ENCODE data around the gene WDR33. TPM values are rescaled to one million over a fixed set of nuclear protein-coding genes. Genes with fewer than 3 reads are reported as not detected.
A peak's percentile ranks its signal among the peaks of the same experiment; 100 is the strongest.

The WDR33 gene
- total and polyA plus RNA-seq, 4 donors = 8.2 to 37.5 (median 22.4) TPM

DNA sequence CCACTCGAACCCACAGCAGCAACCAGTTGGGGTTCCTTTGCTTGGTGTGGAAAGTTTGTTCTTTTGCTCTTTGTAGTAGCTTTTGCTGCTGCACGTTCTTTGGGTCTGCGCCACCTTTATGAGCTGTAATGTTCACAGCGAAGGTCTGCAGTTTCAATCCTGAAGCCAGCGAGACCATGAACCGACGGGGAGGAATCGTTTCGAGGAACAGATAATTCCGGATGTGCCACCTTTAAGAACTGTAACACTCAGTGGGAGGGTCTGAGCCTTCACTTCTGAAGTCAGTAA, 150.7 kb downstream of the WDR33 start (continued):
- TF ChIP-seq, protein P1, sequence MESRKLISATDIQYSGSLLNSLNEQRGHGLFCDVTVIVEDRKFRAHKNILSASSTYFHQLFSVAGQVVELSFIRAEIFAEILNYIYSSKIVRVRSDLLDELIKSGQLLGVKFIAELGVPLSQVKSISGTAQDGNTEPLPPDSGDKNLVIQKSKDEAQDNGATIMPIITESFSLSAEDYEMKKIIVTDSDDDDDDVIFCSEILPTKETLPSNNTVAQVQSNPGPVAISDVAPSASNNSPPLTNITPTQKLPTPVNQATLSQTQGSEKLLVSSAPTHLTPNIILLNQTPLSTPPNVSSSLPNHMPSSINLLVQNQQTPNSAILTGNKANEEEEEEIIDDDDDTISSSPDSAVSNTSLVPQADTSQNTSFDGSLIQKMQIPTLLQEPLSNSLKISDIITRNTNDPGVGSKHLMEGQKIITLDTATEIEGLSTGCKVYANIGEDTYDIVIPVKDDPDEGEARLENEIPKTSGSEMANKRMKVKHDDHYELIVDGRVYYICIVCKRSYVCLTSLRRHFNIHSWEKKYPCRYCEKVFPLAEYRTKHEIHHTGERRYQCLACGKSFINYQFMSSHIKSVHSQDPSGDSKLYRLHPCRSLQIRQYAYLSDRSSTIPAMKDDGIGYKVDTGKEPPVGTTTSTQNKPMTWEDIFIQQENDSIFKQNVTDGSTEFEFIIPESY (IDR thresholded peaks at IDR 0.05) = no peak
- TF ChIP-seq RAD21 (IDR thresholded peaks at IDR 0.05) (no peak), FOXA1 (IDR thresholded peaks at IDR 0.05) (no peak), YY1 (IDR thresholded peaks at IDR 0.05) (no peak)
- TF ChIP-seq, protein P2, sequence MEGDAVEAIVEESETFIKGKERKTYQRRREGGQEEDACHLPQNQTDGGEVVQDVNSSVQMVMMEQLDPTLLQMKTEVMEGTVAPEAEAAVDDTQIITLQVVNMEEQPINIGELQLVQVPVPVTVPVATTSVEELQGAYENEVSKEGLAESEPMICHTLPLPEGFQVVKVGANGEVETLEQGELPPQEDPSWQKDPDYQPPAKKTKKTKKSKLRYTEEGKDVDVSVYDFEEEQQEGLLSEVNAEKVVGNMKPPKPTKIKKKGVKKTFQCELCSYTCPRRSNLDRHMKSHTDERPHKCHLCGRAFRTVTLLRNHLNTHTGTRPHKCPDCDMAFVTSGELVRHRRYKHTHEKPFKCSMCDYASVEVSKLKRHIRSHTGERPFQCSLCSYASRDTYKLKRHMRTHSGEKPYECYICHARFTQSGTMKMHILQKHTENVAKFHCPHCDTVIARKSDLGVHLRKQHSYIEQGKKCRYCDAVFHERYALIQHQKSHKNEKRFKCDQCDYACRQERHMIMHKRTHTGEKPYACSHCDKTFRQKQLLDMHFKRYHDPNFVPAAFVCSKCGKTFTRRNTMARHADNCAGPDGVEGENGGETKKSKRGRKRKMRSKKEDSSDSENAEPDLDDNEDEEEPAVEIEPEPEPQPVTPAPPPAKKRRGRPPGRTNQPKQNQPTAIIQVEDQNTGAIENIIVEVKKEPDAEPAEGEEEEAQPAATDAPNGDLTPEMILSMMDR (IDR thresholded peaks at IDR 0.05; ENCODE audit: low read depth, low read length, missing input control) = no peak

DNA sequence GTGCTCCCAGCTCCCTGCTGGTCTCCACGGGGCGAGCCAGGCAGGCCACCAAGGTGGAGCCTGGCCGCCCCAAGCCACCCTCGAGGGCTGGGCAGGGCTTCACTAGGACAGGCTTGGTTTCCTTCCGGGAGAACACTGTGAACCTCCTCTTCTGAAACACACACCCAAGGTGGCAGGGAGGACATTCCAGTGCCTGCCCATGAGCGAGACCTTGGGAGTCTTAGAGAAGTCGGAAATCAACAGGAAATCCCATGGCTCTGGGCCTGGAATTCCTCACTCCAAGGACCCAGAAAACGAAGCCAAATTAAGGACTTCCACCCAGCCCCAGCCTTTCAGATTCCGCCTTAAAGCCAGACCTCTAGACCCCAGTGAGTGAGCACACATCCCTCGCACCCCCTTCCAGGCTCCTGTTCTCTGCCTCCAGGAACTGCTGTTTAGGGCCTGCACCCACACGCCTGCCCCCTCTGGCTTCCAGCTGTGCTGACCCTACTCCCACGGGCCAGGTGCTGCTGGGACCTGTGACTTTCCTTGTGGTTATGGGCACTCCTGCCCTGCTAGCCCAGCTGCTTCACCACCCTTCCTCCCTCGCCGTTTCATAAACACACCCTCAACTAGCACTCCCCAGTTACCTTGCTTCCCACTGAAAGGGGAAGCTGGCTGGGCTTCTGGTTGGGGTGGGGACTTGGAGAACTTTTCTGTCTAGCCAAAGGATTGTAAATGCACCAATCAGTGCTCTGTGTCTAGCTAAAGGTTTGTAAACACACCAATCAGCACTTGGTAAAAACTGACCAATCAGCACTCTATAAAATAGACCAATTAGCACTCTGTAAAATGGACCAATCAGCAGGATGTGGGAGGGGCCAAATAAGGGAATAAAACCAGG, 151.3 kb downstream of the WDR33 start:
- Histone ChIP-seq H3K9ac (ENCODE audit: low read depth in 1 of 2, low read length in 2 of 2) (no peak overlapping the region), H3K27me3 (ENCODE audit: control insufficient read depth in 4 of 4, insufficient read depth in 4 of 4, low read length in 3 of 4) (no peaks in the 10 kb centered on the region), H3K27ac (ENCODE audit: low read depth in 1 of 2, low read length in 2 of 2) (peak overlapping the region; percentile 21 to 61), H3K9me3 (ENCODE audit: control insufficient read depth in 4 of 4, low read length in 3 of 4) (no peaks in the 10 kb centered on the region), H3K36me3 (ENCODE audit: control insufficient read depth in 4 of 4, insufficient read depth in 3 of 4, low read depth in 1 of 4, low read length in 3 of 4) (peaks cover 0 to 7% (median 0%) of the 10 kb centered on the region in 4 donors), H3K4me3 (ENCODE audit: low read depth in 1 of 3, low read length in 3 of 3) (no peak overlapping the region), H3K4me1 (ENCODE audit: control insufficient read depth in 4 of 4, insufficient read depth in 4 of 4, low read length in 3 of 4) (peaks cover 18 to 32% (median 25%) of the 10 kb centered on the region in 4 donors)
- TF ChIP-seq FOXA1 (IDR thresholded peaks at IDR 0.05) (no peak), SP1 (IDR thresholded peaks at IDR 0.05) (peak; percentile 70), NR2F2 (IDR thresholded peaks at IDR 0.05) (peak; percentile 93), RXRA (IDR thresholded peaks at IDR 0.05) (peak; percentile 27 to 47)
- no peak for DNase-seq (ENCODE audit: low spot score)
- WGBS = 79% methylated on average over 14 of the region's 14 CpGs

DNA sequence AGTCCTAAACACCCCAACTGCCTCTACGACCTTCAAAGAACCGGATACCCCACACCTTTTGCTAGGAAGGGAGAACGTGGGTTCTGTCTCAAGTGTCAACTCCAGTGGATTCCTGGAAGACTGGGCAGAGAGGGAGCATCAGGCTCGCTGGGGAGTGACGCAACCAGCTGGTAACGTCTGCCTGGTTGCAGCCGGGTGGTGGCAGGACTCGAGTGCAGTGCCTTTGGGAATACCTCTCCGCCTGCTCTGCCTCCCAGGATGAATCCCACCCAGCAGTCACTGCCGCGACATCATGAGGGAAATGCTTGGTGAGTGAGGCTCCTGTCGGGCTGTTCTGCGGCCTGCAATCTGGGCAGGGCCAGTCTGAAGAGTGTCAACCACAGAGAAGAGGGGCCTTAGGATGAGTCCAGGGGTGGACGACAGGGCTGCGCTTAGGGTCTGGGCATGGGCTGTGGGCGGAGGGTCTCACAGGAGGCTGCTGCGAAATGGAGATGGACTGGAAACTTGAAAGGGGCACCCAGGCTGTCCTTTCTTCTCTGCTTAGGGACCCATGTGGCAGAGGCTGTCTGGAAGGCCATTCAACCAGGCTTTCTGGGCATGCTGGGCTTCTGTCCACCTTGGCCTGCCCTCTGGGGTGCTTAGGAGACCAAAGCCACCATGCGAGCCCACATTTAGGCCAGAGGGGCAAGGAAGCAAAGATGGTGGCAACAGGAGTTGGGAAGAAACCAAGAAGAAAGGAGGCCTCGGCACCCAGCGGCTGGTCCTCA, 152.1 kb downstream of the WDR33 start:
- no peak for TF ChIP-seq FOXA1 (IDR thresholded peaks at IDR 0.05)
- no peak for TF ChIP-seq HNF4A (conservative IDR thresholded peaks at IDR 0.05)
- TF ChIP-seq RXRA (IDR thresholded peaks at IDR 0.05) = no peak
- TF ChIP-seq, protein P3, sequence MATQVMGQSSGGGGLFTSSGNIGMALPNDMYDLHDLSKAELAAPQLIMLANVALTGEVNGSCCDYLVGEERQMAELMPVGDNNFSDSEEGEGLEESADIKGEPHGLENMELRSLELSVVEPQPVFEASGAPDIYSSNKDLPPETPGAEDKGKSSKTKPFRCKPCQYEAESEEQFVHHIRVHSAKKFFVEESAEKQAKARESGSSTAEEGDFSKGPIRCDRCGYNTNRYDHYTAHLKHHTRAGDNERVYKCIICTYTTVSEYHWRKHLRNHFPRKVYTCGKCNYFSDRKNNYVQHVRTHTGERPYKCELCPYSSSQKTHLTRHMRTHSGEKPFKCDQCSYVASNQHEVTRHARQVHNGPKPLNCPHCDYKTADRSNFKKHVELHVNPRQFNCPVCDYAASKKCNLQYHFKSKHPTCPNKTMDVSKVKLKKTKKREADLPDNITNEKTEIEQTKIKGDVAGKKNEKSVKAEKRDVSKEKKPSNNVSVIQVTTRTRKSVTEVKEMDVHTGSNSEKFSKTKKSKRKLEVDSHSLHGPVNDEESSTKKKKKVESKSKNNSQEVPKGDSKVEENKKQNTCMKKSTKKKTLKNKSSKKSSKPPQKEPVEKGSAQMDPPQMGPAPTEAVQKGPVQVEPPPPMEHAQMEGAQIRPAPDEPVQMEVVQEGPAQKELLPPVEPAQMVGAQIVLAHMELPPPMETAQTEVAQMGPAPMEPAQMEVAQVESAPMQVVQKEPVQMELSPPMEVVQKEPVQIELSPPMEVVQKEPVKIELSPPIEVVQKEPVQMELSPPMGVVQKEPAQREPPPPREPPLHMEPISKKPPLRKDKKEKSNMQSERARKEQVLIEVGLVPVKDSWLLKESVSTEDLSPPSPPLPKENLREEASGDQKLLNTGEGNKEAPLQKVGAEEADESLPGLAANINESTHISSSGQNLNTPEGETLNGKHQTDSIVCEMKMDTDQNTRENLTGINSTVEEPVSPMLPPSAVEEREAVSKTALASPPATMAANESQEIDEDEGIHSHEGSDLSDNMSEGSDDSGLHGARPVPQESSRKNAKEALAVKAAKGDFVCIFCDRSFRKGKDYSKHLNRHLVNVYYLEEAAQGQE (IDR thresholded peaks at IDR 0.05) = no peak
- TF ChIP-seq, protein P1 (IDR thresholded peaks at IDR 0.05) = no peak
- no peak for TF ChIP-seq SP1 (IDR thresholded peaks at IDR 0.05)
- Histone ChIP-seq H3K36me3 (ENCODE audit: control insufficient read depth in 4 of 4, insufficient read depth in 3 of 4, low read depth in 1 of 4, low read length in 3 of 4) (peaks cover 0 to 11% (median 1%) of the 10 kb centered on the region in 4 donors), H3K4me3 (ENCODE audit: low read depth in 1 of 3, low read length in 3 of 3) (no peak overlapping the region), H3K27me3 (ENCODE audit: control insufficient read depth in 4 of 4, insufficient read depth in 4 of 4, low read length in 3 of 4) (no peaks in the 10 kb centered on the region), H3K9me3 (ENCODE audit: control insufficient read depth in 4 of 4, low read length in 3 of 4) (no peaks in the 10 kb centered on the region), H3K27ac (ENCODE audit: low read depth in 1 of 2, low read length in 2 of 2) (peak overlapping the region; percentile 21 to 61), H3K9ac (ENCODE audit: low read depth in 1 of 2, low read length in 2 of 2) (no peak overlapping the region), H3K4me1 (ENCODE audit: control insufficient read depth in 4 of 4, insufficient read depth in 4 of 4, low read length in 3 of 4) (peaks cover 16 to 29% (median 23%) of the 10 kb centered on the region in 4 donors)
- DNase-seq (ENCODE audit: low spot score) = no peak
- 86% methylated on average over 20 of the region's 20 CpGs for WGBS

All from liver (tissue), 9 donors.